ENCODE data around the gene MPHOSPH6.

DNA sequence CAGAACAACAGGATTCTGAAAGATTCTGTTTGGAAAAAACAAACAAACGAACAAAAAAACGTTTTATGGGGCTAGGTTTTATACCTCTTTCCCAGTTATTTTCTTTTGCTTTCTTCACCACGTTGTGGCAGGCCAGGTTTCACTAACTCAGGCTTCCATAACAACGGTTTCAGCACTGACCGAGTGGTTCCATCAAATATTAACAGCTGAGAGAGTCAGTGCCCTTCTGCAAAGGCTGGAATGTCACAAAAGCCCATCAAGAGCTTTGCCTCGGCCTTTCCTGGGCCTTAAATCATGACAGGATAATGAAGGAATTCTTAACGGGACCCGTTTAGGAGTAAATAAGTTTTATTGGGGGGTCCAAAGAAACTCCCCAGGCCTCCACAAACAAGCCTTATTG lies 34.2 kb downstream of the MPHOSPH6 start:
- no peak for TF ChIP-seq POLR2AphosphoS5 (IDR thresholded peaks at IDR 0.05; ENCODE audit: low read depth, low read length)
- TF ChIP-seq POLR2A (IDR thresholded peaks at IDR 0.05; ENCODE audit: low read depth, low read length): no peak
- no peak for TF ChIP-seq TAF1 (IDR thresholded peaks at IDR 0.05; ENCODE audit: borderline replicate concordance, low read depth, low read length)
